GM12892 (cell line): ENCODE measurements around the gene EPHB2.

Experiments used
- DNase-seq: peaks from one replicate; pipeline ENCODE4 v3.0.0; 2011; ENCODE audit not compliant: insufficient read length
- FAIRE-seq: peaks from 2 replicates; lab custom pipeline; 2011; peaks lifted over from hg19 to GRCh38; lab: Jason Lieb, UNC
- POLR2A ChIP-seq: IDR thresholded peaks from 2 replicates; pipeline ENCODE4 v1.6.1; 2011; ENCODE audit warnings: low read depth, low read length, control low read depth
- POLR2AphosphoS5 ChIP-seq: IDR thresholded peaks from 2 replicates; pipeline ENCODE4 v1.6.1; 2011; ENCODE audit warnings: low read depth, low read length, control low read depth
- TAF1 ChIP-seq: IDR thresholded peaks from 2 replicates; pipeline ENCODE4 v1.6.1; 2011; ENCODE audit warnings: low read depth, mild to moderate bottlenecking, control low read depth, low read length, borderline replicate concordance

EPHB2 gene

DNA sequence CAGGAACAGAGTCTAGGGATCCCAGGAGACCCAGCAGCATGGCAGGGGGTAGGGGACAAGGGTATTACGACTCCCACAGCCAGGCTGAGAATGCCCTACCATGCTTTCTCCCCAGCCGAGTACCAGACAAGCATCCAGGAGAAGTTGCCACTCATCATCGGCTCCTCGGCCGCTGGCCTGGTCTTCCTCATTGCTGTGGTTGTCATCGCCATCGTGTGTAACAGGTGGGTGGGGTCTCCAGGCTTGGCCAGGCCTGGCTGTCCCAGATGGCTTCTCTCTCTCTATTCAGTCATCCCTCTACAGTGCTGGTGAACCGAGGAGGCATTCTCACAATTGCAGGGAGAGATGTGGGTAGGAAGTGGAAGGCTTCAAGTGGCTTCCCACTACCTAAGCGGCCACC, 184.7 kb downstream of the EPHB2 start:
- no peak for FAIRE-seq
- TF ChIP-seq TAF1 (no peak), POLR2A (no peak)
- no peak for DNase-seq

DNA sequence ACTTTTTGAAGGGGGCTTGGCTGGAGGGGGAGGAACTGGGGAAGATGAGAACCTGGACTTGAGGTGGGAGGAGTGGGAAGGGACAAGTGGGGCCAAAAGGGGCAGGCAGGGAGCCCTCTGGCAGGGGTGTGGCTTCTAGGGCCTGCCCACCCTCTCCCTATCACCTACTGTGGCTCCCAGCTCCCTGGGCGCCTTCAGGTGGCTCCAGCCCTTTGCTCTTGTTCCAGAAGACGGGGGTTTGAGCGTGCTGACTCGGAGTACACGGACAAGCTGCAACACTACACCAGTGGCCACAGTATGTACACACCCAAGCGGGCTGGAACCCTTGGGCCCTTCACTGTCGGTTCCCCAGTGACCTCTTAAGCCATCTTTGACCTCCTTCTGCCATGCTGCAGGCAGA, 185.5 kb downstream of the EPHB2 start:
- FAIRE-seq (no peak), DNase-seq (no peak)
- TF ChIP-seq POLR2AphosphoS5 (no peak), POLR2A (no peak), TAF1 (no peak)

DNA sequence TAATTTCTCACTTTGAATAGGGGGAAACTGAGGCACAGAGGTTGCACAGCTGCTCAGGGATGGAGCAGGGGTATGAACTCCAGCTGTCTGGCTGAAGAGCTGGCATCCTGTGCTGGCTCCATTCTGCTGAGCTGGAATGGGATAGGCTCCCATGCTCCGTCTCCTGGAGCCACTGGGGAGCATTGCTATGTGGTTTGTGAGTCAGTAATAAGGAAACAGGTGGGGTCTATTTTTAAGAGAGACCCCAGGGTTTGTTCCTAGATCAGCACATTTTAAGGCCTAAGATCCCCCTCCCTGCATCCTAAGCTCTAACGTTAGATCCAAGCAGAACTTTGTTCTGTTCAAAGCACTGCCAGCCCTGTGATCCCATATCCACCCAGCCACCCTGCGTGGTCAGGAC, 189.8 kb downstream of the EPHB2 start:
- FAIRE-seq = no peak
- no peak for TF ChIP-seq POLR2A
- no peak for TF ChIP-seq TAF1
- no peak for DNase-seq

DNA sequence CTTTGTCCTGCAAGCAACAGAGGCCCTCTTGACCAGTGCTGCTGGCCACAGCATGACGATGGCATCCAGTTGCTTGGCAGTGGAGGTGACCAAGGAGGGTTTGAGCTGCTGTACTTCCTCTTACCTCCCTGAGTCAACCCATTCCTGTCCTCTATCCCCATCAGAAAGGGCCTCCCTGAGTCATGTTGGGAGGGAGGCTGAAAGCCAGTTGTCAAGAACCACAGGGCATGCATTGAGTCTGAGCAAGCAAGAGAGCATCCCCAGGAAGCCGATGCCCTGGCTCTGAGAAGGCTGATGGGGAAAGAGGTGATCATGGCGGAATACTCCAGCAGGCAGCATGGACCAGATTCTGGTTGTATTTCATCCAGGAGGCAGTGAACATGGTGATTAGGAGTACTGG, 192.5 kb downstream of the EPHB2 start:
- DNase-seq (no peak), FAIRE-seq (no peak)
- TF ChIP-seq POLR2A = no peak
- no peak for TF ChIP-seq POLR2AphosphoS5
- no peak for TF ChIP-seq TAF1

DNA sequence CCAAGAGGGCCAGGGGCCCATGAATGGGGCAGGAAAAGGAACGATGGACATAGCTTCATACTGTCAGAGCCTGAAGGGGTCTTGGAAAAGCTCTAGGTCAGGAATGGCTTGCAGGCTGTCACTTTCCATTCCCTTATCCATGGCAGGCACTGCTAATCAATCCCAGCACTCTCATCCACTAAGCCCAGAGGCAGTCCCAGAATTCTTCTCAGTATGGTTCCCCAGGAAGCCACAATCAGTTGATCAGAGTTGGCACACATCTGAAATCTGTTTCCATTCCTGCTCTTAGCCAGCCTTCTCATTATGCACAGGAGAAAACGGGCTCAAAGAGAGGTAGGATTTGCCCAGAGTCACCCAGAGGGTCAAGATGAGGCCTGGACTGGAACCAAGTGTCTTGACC, 196.3 kb downstream of the EPHB2 start:
- no peak for FAIRE-seq
- no peak for TF ChIP-seq POLR2A
- no peak for TF ChIP-seq POLR2AphosphoS5
- no peak for TF ChIP-seq TAF1

DNA sequence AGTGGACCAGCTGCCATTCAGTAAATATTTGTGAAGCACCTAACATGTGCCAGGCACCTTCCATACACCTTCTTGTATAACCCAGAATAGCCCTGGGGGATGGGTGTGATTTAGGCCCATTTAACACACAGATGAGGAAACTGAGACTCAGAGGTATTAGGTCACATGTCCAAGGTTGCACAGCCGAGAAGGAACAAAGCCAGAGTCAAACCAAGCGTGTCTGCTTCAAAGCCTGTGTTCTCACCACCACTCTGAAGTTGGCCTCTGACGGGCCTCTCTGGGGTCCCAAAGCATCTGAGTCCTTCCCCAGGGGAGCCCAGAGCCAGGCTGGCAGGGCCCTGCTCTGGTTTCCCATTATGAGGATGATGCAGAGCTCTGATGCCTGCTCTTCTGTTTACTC, 196.9 kb downstream of the EPHB2 start:
- no peak for TF ChIP-seq POLR2AphosphoS5
- TF ChIP-seq POLR2A = no peak
- TF ChIP-seq TAF1 = no peak
- DNase-seq (no peak), FAIRE-seq (no peak)

More for the DNA sequence above, 196.3 kb downstream of the EPHB2 start:
- DNase-seq = no peak

DNA sequence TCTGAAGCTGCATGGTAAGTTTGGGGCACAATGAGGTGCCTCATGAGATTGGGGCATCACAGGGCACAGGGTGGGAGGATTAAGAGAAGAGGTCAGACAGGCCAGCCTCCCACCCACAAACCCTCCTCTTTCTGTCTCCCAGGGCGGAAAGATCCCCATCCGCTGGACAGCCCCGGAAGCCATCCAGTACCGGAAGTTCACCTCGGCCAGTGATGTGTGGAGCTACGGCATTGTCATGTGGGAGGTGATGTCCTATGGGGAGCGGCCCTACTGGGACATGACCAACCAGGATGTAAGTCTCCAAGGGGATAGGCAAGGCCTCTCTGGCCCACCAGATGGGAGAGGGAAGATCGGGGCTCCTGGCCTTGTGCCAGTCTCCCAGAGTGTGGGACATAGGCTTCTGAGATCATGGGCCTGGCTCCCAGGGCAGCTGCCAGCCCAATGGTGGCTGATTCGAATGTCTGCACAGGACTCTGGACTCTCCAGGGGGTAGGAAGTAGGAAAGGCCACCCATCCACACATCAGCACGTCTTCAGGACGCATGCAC, 198.3 kb downstream of the EPHB2 start:
- DNase-seq = no peak
- no peak for TF ChIP-seq POLR2A
- no peak for FAIRE-seq

DNA sequence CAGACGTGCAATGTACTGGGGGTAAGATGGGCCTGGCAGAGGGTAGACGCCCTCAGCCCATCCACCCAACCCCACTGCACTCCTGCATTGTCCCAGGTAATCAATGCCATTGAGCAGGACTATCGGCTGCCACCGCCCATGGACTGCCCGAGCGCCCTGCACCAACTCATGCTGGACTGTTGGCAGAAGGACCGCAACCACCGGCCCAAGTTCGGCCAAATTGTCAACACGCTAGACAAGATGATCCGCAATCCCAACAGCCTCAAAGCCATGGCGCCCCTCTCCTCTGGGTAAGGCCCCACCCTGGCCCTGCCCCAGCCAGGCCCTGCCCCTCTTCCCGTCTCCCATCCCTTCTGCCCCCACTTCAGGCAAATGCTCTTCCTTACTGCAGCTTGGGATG, 199.6 kb downstream of the EPHB2 start:
- DNase-seq (no peak), FAIRE-seq (no peak)
- no peak for TF ChIP-seq TAF1
- TF ChIP-seq POLR2AphosphoS5 = no peak
- no peak for TF ChIP-seq POLR2A

DNA sequence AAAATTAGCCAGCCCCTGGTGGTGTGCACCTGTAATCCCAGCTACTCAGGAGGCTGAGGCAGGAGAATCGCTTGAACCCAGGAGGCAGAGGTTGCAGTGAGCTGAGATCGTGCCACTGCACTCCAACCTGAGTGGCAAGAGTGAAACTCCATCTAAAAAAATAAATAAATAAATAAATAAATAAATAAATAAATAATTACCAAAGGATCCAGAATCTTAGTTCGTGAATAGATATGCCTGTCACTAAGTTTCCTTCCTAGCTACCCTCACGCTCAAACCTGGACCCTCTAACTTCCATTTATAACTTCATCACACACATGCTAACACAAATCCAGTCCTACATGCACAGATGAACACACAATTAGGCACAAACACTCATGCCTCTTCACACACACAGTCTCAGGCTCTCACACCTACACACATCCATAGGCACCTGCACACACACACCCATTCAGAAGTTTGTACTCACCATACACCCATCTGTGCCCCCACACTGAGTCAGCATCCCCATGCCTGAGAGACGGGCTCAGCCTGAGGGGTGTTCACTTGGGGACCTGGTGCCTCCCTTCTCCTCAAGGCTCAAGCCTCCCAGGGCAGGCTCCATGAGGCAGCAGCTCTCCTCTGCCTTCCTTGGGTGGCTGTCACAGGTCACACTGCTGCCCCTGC, 200.5 kb downstream of the EPHB2 start:
- TF ChIP-seq TAF1 (no peak), POLR2AphosphoS5 (no peak)
- no peak for DNase-seq
- no peak for FAIRE-seq

DNA sequence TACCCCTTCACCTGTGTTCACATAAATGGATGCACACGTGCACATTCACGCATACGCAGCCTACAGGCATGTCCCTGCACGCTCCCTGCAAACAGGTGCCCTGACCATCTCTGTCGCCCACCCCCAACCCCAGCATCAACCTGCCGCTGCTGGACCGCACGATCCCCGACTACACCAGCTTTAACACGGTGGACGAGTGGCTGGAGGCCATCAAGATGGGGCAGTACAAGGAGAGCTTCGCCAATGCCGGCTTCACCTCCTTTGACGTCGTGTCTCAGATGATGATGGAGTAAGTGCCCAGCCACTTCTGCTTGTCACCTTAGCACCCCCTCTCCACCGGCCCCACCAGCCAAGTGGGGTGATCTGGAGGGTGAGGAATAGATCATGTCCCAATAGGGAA, 201.7 kb downstream of the EPHB2 start:
- DNase-seq = no peak
- TF ChIP-seq POLR2A (no peak), TAF1 (no peak), POLR2AphosphoS5 (no peak)
- no peak for FAIRE-seq

DNA sequence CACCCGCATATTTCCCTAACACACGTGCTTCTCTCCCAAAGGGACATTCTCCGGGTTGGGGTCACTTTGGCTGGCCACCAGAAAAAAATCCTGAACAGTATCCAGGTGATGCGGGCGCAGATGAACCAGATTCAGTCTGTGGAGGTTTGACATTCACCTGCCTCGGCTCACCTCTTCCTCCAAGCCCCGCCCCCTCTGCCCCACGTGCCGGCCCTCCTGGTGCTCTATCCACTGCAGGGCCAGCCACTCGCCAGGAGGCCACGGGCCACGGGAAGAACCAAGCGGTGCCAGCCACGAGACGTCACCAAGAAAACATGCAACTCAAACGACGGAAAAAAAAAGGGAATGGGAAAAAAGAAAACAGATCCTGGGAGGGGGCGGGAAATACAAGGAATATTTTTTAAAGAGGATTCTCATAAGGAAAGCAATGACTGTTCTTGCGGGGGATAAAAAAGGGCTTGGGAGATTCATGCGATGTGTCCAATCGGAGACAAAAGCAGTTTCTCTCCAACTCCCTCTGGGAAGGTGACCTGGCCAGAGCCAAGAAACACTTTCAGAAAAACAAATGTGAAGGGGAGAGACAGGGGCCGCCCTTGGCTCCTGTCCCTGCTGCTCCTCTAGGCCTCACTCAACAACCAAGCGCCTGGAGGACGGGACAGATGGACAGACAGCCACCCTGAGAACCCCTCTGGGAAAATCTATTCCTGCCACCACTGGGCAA, 202.9 kb downstream of the EPHB2 start:
- FAIRE-seq = no peak
- DNase-seq = no peak
- TF ChIP-seq TAF1 (no peak), POLR2A (no peak), POLR2AphosphoS5 (no peak)

DNA sequence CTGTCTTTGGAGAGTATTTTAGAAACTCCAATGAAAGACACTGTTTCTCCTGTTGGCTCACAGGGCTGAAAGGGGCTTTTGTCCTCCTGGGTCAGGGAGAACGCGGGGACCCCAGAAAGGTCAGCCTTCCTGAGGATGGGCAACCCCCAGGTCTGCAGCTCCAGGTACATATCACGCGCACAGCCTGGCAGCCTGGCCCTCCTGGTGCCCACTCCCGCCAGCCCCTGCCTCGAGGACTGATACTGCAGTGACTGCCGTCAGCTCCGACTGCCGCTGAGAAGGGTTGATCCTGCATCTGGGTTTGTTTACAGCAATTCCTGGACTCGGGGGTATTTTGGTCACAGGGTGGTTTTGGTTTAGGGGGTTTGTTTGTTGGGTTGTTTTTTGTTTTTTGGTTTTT, 203.5 kb downstream of the EPHB2 start:
- TF ChIP-seq POLR2A (no peak), TAF1 (no peak), POLR2AphosphoS5 (no peak)
- FAIRE-seq (no peak), DNase-seq (no peak)
